ENCODE results near the gene KCTD12.

The KCTD12 gene

DNA sequence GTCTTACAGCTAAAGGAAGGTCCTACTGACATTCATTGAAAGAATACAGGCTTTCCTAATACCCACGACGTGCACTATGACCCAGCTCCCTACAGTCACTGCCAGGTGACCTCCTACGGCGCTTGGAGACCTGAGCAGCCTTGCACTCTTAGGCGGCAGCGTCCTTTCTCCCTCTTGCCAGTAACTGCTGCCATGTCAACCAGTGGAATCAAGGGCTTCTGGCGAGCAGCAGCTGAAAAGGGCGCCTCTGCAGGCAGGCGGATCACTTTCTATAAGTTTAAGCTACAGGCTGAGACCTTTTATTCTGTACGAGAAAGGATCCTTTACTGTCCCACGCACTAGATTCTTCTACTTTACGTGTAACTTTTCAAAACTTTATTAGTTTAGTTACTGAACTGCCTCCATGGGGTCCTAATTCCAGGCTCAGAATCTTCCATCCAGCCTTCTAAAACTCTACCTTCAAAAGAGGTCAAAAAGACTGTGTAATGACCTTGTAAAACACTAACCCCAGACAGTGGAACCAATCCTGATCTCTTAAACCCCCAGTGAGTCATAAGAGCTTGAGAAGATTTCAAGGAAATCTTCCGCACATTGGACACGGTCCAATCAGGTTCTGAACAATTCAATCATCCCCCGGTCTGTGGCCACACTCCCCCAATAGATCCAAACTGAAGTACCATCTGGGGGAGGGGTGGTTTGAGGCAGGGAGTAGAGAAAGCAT is 1.9 kb downstream of the KCTD12 start:
- peaks cover 4% of the 10 kb centered on the region for H3K4me1 ChIP-seq (ENCODE audit: insufficient read depth, low read length)
- H3K27me3 ChIP-seq (ENCODE audit: insufficient read depth, low read length): peaks cover 35% of the 10 kb centered on the region
- no peaks in the 10 kb centered on the region for H3K36me3 ChIP-seq (ENCODE audit: insufficient read depth, low read length)
- no peak overlapping the region for H3K4me3 ChIP-seq (ENCODE audit: low read length)
- no peak overlapping the region for H2AFZ ChIP-seq (ENCODE audit: low read depth, low read length)
- no peaks in the 10 kb centered on the region for H3K9me3 ChIP-seq (ENCODE audit: low read length)

DNA sequence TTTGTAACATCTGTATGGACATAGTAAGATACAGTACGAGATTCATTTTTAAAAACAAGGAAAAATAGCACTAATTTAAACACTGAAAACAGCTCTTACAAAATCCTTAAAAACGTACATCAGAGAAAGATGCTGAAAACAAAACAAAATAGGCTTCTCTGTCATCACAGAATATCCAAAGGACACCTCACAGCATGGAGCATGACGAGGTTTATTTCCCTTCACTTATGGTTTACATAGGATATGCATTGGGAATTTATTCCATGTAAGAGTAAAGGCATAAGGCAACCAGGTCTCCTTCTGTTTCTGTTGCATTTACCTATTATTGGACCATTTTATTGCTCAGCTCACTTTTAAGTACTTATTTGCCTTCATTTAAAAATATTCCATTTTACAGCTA is 3.0 kb downstream of the KCTD12 start:
- no peak overlapping the region for H3K4me3 ChIP-seq (ENCODE audit: low read length)
- no peaks in the 10 kb centered on the region for H3K36me3 ChIP-seq (ENCODE audit: insufficient read depth, low read length)
- peaks cover 4% of the 10 kb centered on the region for H3K4me1 ChIP-seq (ENCODE audit: insufficient read depth, low read length)
- peaks cover 30% of the 10 kb centered on the region for H3K27me3 ChIP-seq (ENCODE audit: insufficient read depth, low read length)
- H2AFZ ChIP-seq (ENCODE audit: low read depth, low read length): no peak overlapping the region
- no peaks in the 10 kb centered on the region for H3K9me3 ChIP-seq (ENCODE audit: low read length)

DNA sequence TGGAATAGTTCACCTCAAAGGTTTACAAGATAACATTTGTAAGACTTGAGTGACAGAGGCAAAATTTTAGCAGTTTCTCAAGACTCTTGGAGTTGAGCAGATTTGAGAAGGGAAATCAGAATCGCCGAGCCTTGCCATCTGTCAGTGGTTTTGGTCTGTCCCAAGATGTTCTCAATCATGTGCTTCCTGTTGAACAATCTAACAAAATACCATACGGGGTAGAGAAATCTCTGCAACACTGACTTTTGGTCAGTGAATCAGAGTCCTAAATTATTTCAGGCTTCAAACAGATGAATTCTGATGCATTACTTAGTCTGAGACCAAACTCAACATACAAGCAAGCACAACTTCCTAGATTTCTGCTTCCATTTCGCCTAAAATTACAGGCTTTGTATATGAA is 3.8 kb downstream of the KCTD12 start:
- H2AFZ ChIP-seq (ENCODE audit: low read depth, low read length): no peak overlapping the region
- H3K36me3 ChIP-seq (ENCODE audit: insufficient read depth, low read length): no peaks in the 10 kb centered on the region
- H3K4me1 ChIP-seq (ENCODE audit: insufficient read depth, low read length): peaks cover 4% of the 10 kb centered on the region
- no peaks in the 10 kb centered on the region for H3K9me3 ChIP-seq (ENCODE audit: low read length)
- no peak overlapping the region for H3K4me3 ChIP-seq (ENCODE audit: low read length)
- H3K27me3 ChIP-seq (ENCODE audit: insufficient read depth, low read length): peaks cover 22% of the 10 kb centered on the region

DNA sequence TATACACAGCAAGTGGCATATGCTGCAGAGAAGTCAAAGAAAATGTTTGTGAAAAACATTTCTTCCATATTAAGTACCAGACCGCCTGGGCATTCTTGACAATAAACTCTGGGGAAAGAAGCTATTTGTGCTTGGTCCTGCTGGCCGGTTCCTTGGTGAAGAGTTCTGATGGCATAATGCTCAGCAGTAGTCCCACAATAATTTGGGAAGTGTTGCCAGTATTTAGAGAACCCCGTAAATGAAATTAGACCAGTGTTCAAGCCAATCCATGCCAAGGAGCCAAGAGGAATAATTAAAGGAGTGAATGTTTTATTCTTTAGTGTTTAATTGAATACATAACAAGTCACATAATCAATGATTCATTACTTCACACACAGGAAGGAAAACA is 6.3 kb downstream of the KCTD12 start:
- Histone ChIP-seq H2AFZ (ENCODE audit: low read depth, low read length) (no peak overlapping the region), H3K9me3 (ENCODE audit: low read length) (no peaks in the 10 kb centered on the region), H3K4me3 (ENCODE audit: low read length) (no peak overlapping the region), H3K27me3 (ENCODE audit: insufficient read depth, low read length) (peaks cover 16% of the 10 kb centered on the region), H3K36me3 (ENCODE audit: insufficient read depth, low read length) (no peaks in the 10 kb centered on the region), H3K4me1 (ENCODE audit: insufficient read depth, low read length) (no peaks in the 10 kb centered on the region)

DNA sequence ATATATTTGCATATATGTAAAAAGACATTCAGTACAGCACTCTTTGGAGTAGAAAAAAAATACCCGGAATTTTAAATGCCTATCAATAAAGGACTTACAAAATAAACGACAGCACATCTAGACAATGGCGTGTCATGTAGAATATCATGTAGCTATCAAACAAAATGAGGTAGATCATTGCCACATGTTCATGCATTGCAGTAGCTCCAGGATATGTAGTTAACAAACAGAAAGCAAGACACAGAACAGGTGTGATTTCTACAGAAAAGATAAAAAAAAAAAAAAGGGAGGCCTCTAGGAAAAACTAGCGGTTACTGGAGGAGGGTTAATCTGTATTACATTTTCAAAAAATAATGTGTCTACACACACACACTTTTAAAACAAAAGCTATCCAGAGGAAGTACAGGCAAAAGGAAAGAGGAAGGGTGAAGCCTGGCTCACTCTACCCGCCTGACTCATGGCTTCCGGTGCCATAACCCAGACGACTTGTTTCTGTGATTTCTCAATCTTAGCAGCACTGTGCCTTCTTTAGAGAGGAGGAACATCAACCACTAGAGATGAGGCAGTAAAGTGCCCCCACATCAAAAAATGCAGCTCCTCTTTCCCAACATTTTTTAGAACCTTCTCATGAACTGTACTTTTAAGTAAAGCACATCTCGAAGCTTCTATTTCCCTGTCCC is 6.9 kb downstream of the KCTD12 start:
- H2AFZ ChIP-seq (ENCODE audit: low read depth, low read length): no peak overlapping the region
- H3K36me3 ChIP-seq (ENCODE audit: insufficient read depth, low read length): no peaks in the 10 kb centered on the region
- H3K27me3 ChIP-seq (ENCODE audit: insufficient read depth, low read length): peaks cover 11% of the 10 kb centered on the region
- no peaks in the 10 kb centered on the region for H3K9me3 ChIP-seq (ENCODE audit: low read length)
- H3K4me1 ChIP-seq (ENCODE audit: insufficient read depth, low read length): no peaks in the 10 kb centered on the region
- H3K4me3 ChIP-seq (ENCODE audit: low read length): no peak overlapping the region

DNA sequence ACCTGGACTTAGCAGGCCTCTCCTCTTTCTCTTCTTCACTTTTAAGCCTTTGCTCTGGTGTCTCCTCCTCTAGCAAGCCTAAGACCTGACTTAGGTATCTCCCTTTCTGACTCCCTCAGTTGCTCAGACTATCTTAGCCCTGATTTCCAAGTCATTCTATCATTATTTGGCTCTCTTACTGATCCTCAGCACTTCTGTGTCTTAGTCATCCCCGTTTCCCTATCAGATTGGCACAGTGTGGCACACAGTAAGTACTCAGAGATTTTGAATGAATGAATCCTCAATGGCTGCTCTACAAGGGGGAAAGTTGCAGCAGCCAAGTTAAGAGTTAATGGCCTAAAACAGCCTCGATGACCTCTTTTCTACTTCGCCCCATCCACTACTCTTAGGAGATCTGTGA is 8.2 kb downstream of the KCTD12 start:
- Histone ChIP-seq H3K9me3 (ENCODE audit: low read length) (no peaks in the 10 kb centered on the region), H3K4me1 (ENCODE audit: insufficient read depth, low read length) (no peaks in the 10 kb centered on the region), H3K36me3 (ENCODE audit: insufficient read depth, low read length) (no peaks in the 10 kb centered on the region), H3K4me3 (ENCODE audit: low read length) (no peak overlapping the region), H2AFZ (ENCODE audit: low read depth, low read length) (no peak overlapping the region), H3K27me3 (ENCODE audit: insufficient read depth, low read length) (peaks cover 3% of the 10 kb centered on the region)

DNA sequence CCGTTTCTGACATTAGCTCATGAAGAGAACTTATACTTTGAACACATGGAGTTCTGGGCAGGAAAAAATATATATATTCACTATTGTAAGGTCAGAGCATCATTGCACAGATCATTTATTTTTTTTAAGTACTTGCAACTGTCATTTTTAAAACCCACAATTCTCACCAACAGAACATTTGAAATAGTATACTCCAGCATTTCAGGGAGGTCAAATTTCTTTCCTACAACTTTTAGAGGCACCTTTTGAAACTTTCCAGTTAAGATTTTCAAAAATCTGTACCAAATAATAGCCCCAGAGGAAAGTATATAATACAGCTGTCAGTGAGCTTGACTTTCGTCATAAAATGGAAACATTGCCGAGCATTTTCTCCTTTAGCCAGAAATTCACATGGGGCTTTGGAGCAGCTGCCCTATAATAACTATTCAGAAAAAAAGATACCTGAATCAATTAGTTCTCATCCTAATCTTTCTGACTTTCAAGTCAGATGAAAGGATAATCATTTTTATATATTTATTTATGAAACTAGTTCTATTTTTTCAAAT is 10.9 kb downstream of the KCTD12 start:
- no peak overlapping the region for H2AFZ ChIP-seq (ENCODE audit: low read depth, low read length)
- no peak overlapping the region for H3K4me3 ChIP-seq (ENCODE audit: low read length)
- no peaks in the 10 kb centered on the region for H3K27me3 ChIP-seq (ENCODE audit: insufficient read depth, low read length)
- H3K4me1 ChIP-seq (ENCODE audit: insufficient read depth, low read length): no peaks in the 10 kb centered on the region
- no peaks in the 10 kb centered on the region for H3K9me3 ChIP-seq (ENCODE audit: low read length)
- no peaks in the 10 kb centered on the region for H3K36me3 ChIP-seq (ENCODE audit: insufficient read depth, low read length)

DNA sequence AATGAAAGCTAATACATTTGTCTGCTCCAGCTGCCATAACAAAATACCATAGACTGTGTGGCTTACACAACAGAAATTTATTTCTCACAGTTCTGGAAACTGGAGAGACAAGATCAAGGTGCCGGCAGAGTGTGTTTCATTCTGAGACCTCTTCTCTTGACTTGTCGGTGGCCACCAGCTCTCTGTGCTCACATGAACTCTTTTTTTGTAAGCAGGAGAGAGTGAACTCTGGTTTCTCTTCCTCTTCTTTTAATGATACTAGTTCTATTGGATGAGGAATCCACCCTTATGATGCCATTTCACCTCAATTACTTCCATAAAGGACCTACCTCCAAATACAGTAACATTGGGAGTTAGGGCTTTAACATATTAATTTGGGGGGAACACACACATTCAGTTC is 11.7 kb downstream of the KCTD12 start:
- Histone ChIP-seq H2AFZ (ENCODE audit: low read depth, low read length) (no peak overlapping the region), H3K4me1 (ENCODE audit: insufficient read depth, low read length) (no peaks in the 10 kb centered on the region), H3K27me3 (ENCODE audit: insufficient read depth, low read length) (no peaks in the 10 kb centered on the region), H3K9me3 (ENCODE audit: low read length) (no peaks in the 10 kb centered on the region), H3K4me3 (ENCODE audit: low read length) (no peak overlapping the region), H3K36me3 (ENCODE audit: insufficient read depth, low read length) (no peaks in the 10 kb centered on the region)

DNA sequence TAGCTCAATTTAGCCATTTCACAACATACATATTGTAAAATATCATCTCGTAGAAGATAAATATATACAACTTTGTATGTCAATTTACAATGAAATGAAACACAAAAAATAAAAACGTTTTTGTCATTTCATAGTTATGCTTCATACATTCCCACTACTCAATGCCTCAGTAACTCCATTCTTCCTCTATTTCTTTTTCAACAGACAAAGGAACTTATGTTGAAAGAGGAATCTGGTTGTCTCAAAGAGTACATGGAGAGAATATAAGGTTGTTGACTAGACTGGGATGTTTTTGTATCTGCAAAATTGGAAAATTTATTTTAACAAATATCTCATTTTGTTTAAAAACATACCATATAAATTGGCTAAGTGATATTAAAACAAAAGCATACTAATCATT is 12.8 kb downstream of the KCTD12 start:
- H3K9me3 ChIP-seq (ENCODE audit: low read length): no peaks in the 10 kb centered on the region
- no peaks in the 10 kb centered on the region for H3K27me3 ChIP-seq (ENCODE audit: insufficient read depth, low read length)
- no peak overlapping the region for H3K4me3 ChIP-seq (ENCODE audit: low read length)
- no peak overlapping the region for H2AFZ ChIP-seq (ENCODE audit: low read depth, low read length)
- H3K4me1 ChIP-seq (ENCODE audit: insufficient read depth, low read length): no peaks in the 10 kb centered on the region
- H3K36me3 ChIP-seq (ENCODE audit: insufficient read depth, low read length): no peaks in the 10 kb centered on the region

DNA sequence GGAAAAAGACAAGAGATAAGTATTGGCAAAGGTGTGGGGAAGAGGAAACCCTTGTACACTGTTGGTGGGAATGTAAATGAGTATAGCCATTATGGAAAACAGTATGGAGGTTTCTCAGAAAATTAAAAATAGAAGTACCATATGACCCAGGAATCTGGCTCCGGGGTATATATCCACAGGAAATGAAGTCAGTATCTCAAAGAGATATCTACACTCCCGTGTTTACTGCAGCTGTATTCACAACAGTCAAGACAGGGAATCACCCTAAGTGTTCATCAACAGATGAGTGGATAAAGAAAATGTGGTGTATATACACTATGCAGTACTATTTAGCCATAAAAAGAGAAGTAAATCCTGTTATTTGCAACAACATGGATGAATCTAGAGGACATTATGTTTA is 13.5 kb downstream of the KCTD12 start:
- no peaks in the 10 kb centered on the region for H3K9me3 ChIP-seq (ENCODE audit: low read length)
- no peaks in the 10 kb centered on the region for H3K4me1 ChIP-seq (ENCODE audit: insufficient read depth, low read length)
- H3K27me3 ChIP-seq (ENCODE audit: insufficient read depth, low read length): no peaks in the 10 kb centered on the region
- no peaks in the 10 kb centered on the region for H3K36me3 ChIP-seq (ENCODE audit: insufficient read depth, low read length)
- no peak overlapping the region for H3K4me3 ChIP-seq (ENCODE audit: low read length)
- H2AFZ ChIP-seq (ENCODE audit: low read depth, low read length): no peak overlapping the region

DNA sequence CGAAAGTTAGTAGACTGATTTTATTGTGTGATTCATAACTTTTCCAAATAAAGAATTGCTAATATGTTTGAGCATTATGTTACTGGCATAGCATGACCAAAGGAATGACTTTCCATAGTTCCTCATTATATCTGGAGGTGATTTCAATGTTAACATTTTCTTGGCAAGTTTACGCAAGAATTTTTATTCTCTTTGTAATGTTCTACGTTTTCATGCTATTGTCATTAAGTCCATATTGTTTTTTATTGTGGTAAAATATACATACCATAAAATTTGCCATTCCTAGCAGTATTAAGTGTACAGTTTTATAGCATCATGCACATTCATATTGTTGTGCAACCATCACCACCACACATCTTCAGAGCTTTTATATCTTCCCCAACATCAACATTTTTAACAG is 14.8 kb downstream of the KCTD12 start:
- Histone ChIP-seq H3K4me1 (ENCODE audit: insufficient read depth, low read length) (no peaks in the 10 kb centered on the region), H3K4me3 (ENCODE audit: low read length) (no peak overlapping the region), H3K9me3 (ENCODE audit: low read length) (no peaks in the 10 kb centered on the region), H3K27me3 (ENCODE audit: insufficient read depth, low read length) (no peaks in the 10 kb centered on the region), H2AFZ (ENCODE audit: low read depth, low read length) (no peak overlapping the region), H3K36me3 (ENCODE audit: insufficient read depth, low read length) (no peaks in the 10 kb centered on the region)

DNA sequence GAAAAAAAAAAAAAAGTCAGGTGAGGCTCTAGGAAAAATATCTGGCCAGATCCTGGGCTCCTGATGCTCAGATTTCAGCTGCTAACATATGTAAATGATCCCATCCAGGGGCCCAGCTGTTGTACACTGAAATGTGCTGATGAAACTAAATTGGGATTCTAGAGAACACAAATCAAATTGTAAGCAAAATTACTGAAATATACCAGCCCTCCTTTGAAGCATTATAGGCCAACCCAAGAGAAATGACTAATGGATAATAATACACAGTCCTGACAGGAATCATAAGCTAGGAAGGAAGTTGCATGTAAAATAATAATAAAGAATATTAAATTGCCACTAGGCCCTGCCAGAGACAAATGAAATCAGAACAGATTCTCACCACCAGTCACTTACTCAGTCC is 17.8 kb downstream of the KCTD12 start:
- H3K27me3 ChIP-seq (ENCODE audit: insufficient read depth, low read length): no peaks in the 10 kb centered on the region
- no peak overlapping the region for H2AFZ ChIP-seq (ENCODE audit: low read depth, low read length)

DNA sequence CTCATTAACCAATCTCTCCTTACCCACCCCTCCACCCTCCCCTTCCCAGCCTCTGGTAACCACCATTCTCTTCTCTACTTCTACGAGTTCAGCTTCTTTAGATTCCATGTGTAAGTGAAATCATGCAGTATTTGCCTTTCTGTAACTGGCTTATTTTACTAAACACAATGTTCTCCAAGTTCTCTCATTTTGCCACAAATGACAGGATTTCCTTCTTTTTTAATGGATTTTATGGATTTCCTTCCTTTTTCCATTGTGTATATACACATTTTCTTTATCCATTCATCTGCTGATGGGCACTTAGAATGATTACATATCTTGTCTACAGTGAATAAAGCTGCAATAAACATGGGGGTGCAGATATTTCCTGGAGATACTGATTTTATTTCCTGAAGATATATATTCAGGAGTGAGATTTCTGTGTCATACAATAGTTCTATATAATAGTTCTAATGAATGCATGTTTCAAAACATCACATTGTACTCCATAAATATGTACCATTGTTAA is 20.2 kb downstream of the KCTD12 start:
- Histone ChIP-seq H3K27me3 (ENCODE audit: insufficient read depth, low read length) (no peaks in the 10 kb centered on the region), H3K4me1 (ENCODE audit: insufficient read depth, low read length) (no peaks in the 10 kb centered on the region), H3K4me3 (ENCODE audit: low read length) (no peak overlapping the region), H2AFZ (ENCODE audit: low read depth, low read length) (no peak overlapping the region), H3K9me3 (ENCODE audit: low read length) (no peaks in the 10 kb centered on the region), H3K36me3 (ENCODE audit: insufficient read depth, low read length) (no peaks in the 10 kb centered on the region)

More for the DNA sequence above, 17.8 kb downstream of the KCTD12 start:
- H3K9me3 ChIP-seq (ENCODE audit: low read length): no peaks in the 10 kb centered on the region
- no peaks in the 10 kb centered on the region for H3K36me3 ChIP-seq (ENCODE audit: insufficient read depth, low read length)
- no peaks in the 10 kb centered on the region for H3K4me1 ChIP-seq (ENCODE audit: insufficient read depth, low read length)
- no peak overlapping the region for H3K4me3 ChIP-seq (ENCODE audit: low read length)

Measured in neuron (in vitro differentiated cells).